ENCODE results near the gene REG4.

Gene REG4

GRCh38 chr1:119799599-119800177 is 11.6 kb downstream of the REG4 start:
- TF ChIP-seq SPI1 (IDR thresholded peaks at IDR 0.05; ENCODE audit: borderline replicate concordance, low read depth) (no peak), GABPA (IDR thresholded peaks at IDR 0.05; ENCODE audit: low read depth) (no peak), CTCF (IDR thresholded peaks at IDR 0.05; ENCODE audit: insufficient read depth, low read length) (no peak), REST (IDR thresholded peaks at IDR 0.05; ENCODE audit: insufficient replicate concordance, low read depth) (no peak), POLR2AphosphoS5 (IDR thresholded peaks at IDR 0.05; ENCODE audit: low read depth) (no peak)
- Histone ChIP-seq H3K27me3 (ENCODE audit: insufficient read depth, poor library complexity, severe bottlenecking) (no peaks in the 10 kb centered on the region), H3K27ac (replicated peaks) (no peak overlapping the region), H3K4me3 (replicated peaks; ENCODE audit: insufficient read depth, low read length) (no peak overlapping the region)
- no peak for DNase-seq (ENCODE audit: low read depth in 1 of 2, low spot score in 1 of 2)

- TF ChIP-seq REST (IDR thresholded peaks at IDR 0.05; ENCODE audit: insufficient replicate concordance, low read depth) (no peak), SPI1 (IDR thresholded peaks at IDR 0.05; ENCODE audit: borderline replicate concordance, low read depth) (no peak), GABPA (IDR thresholded peaks at IDR 0.05; ENCODE audit: low read depth) (no peak), CTCF (IDR thresholded peaks at IDR 0.05; ENCODE audit: insufficient read depth, low read length) (no peak), POLR2AphosphoS5 (IDR thresholded peaks at IDR 0.05; ENCODE audit: low read depth) (no peak)
- H3K4me3 ChIP-seq (replicated peaks; ENCODE audit: insufficient read depth, low read length): no peak overlapping the region
- H3K27me3 ChIP-seq (ENCODE audit: insufficient read depth, poor library complexity, severe bottlenecking): no peaks in the 10 kb centered on the region
- no peak overlapping the region for H3K27ac ChIP-seq (replicated peaks)
- no peak for DNase-seq (ENCODE audit: low read depth in 1 of 2, low spot score in 1 of 2)
These were observed 12.3 kb downstream of the REG4 start for GRCh38 chr1:119799003-119799402.

- Histone ChIP-seq H3K27ac (replicated peaks) (no peak overlapping the region), H3K4me3 (replicated peaks; ENCODE audit: insufficient read depth, low read length) (no peak overlapping the region), H3K27me3 (ENCODE audit: insufficient read depth, poor library complexity, severe bottlenecking) (no peaks in the 10 kb centered on the region)
- no peak for DNase-seq (ENCODE audit: low read depth in 1 of 2, low spot score in 1 of 2)
- no peak for TF ChIP-seq GABPA (IDR thresholded peaks at IDR 0.05; ENCODE audit: low read depth)
- TF ChIP-seq POLR2AphosphoS5 (IDR thresholded peaks at IDR 0.05; ENCODE audit: low read depth): no peak
- no peak for TF ChIP-seq CTCF (IDR thresholded peaks at IDR 0.05; ENCODE audit: insufficient read depth, low read length)
- TF ChIP-seq SPI1 (IDR thresholded peaks at IDR 0.05; ENCODE audit: borderline replicate concordance, low read depth): no peak
- TF ChIP-seq REST (IDR thresholded peaks at IDR 0.05; ENCODE audit: insufficient replicate concordance, low read depth): no peak
These were observed 13.7 kb downstream of the REG4 start for GRCh38 chr1:119797606-119798005.

Data from HL-60 (cell line).